PC-9 (cell line): ENCODE data around the gene RAET1L. TPM values are rescaled to one million over a fixed set of nuclear protein-coding genes. Genes with fewer than 3 reads are reported as not detected.

Experiments used
- BruUV-seq: library from RNA; stranded (reverse); fragments of 400-500 nt; replicated peaks from 2 replicates; lab custom pipeline; 2021; lab: Mats Ljungman, UMichigan
- CTCF ChIA-PET: fragments of 300-600 bp; sonication (Branson Sonifier 250); formaldehyde crosslinking; loops from one replicate; lab custom pipeline; 2022; ENCODE audit warnings: antibody characterized with exemption; lab: Charles Lee
- POLR2A ChIA-PET: fragments of 300-600 bp; sonication (Branson Sonifier 250); formaldehyde crosslinking; loops from one replicate; lab custom pipeline; 2022; ENCODE audit warnings: antibody characterized with exemption; ENCODE audit not compliant: unreplicated experiment; lab: Charles Lee
- DNase-seq, 2 experiments: peaks; one replicate each; pipeline versions ENCODE4 v3.0.0 to v3.0.0-alpha.2; 2015 to 2022; ENCODE audit warnings: mixed read lengths in 1 of 2
- H2AFZ ChIP-seq: fragments of 200-600 bp; sonication (generic); 2 replicates; pipeline ENCODE4 v1.8.1; 2017; ENCODE audit warnings: antibody characterized with exemption
- H3F3A ChIP-seq: fragments of 200-600 bp; sonication (generic); 2 replicates; pipeline ENCODE4 v1.8.1; 2017; ENCODE audit warnings: antibody characterized with exemption, mild to moderate bottlenecking, low read depth; ENCODE audit not compliant: insufficient read depth
- H3K27ac ChIP-seq: fragments of 200-600 bp; sonication (generic); 2 replicates; pipeline ENCODE4 v1.6.1; 2016; ENCODE audit warnings: mixed run types
- H3K27me3 ChIP-seq: fragments of 200-600 bp; sonication (generic); 2 replicates; pipeline ENCODE4 v1.6.1; 2016; ENCODE audit warnings: low read depth, mixed run types; ENCODE audit not compliant: insufficient read depth
- H3K36me3 ChIP-seq: fragments of 200-600 bp; sonication (generic); 2 replicates; pipeline ENCODE4 v1.6.1; 2016; ENCODE audit warnings: low read depth, mixed run types
- H3K4me1 ChIP-seq: fragments of 200-600 bp; sonication (generic); replicated peaks from 2 replicates; pipeline ENCODE4 v1.6.1; 2016; ENCODE audit warnings: mixed run types; ENCODE audit not compliant: insufficient read depth
- H3K4me2 ChIP-seq: fragments of 200-600 bp; sonication (generic); 2 replicates; pipeline ENCODE4 v1.6.1; 2017; ENCODE audit warnings: mixed run types
- H3K4me3 ChIP-seq: fragments of 200-600 bp; sonication (generic); 2 replicates; pipeline ENCODE4 v1.6.1; 2016; ENCODE audit warnings: mixed run types
- H3K79me2 ChIP-seq: fragments of 200-600 bp; sonication (generic); 2 replicates; pipeline ENCODE4 v1.6.1; 2017; ENCODE audit warnings: low read depth, mixed run types
- H3K9me2 ChIP-seq: fragments of 200-600 bp; sonication (generic); 2 replicates; pipeline ENCODE4 v1.8.1; 2017; ENCODE audit warnings: mild to moderate bottlenecking; ENCODE audit not compliant: insufficient read depth
- H3K9me3 ChIP-seq: fragments of 200-600 bp; sonication (generic); 2 replicates; pipeline ENCODE4 v1.8.1; 2016; ENCODE audit warnings: low read depth; ENCODE audit not compliant: insufficient read depth
- H4K20me1 ChIP-seq: fragments of 200-600 bp; sonication (generic); 2 replicates; pipeline ENCODE4 v1.8.1; 2017; ENCODE audit not compliant: insufficient read depth
- EZH2 ChIP-seq: fragments of 200-600 bp; sonication (generic); IDR thresholded peaks from 2 replicates; pipeline ENCODE4 v1.8.0; 2017; ENCODE audit warnings: antibody characterized with exemption, low read depth
- intact Hi-C: fragments of 100-400 bp; cut with micrococcal nuclease; formaldehyde crosslinking; loops from one replicate; pipeline ENCODE4 v1.10.0; 2022; ENCODE audit not compliant: unreplicated experiment
- total RNA-seq: library from RNA; stranded (reverse); gene quantifications from 2 replicates; pipeline ENCODE4 v1.2.3, GENCODE V29; 2021
- TF ChIP-seq, protein P1 (sequence below): fragments of 200-600 bp; sonication (generic); conservative IDR thresholded peaks from 2 replicates; pipeline ENCODE4 v1.6.1; 2017; ENCODE audit warnings: mixed run types, antibody characterized with exemption, mild to moderate bottlenecking, moderate library complexity

Gene RAET1L
- total RNA-seq, 1 experiment from 2014 or later, result 1.2 TPM

DNA sequence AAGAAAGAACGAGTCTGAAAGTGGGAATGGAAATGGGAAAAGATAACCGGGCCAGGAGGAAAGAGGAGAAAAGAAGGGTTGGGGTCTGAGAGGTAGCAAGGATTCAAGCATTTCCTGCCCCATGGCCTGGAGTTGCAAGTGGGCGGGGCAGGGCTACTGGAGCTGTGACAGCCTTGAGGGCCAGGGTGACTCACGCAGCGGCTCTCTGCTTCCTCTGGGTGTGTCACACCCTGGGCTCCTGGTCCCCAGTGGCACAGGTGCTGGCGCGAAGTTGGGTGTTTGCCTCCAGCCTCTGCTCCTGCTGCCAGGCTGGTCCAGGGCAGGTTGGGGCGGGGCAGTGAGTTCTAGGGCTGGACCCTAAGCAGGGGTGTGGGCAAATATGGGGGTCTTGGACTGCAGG lies 46.9 kb upstream of the RAET1L start:
- H3K79me2 ChIP-seq, result no peaks in the 10 kb centered on the region
- peak overlapping the region; percentile 24 for H3K4me2 ChIP-seq
- POLR2A ChIA-PET, result no interaction called here
- H3K4me1 ChIP-seq, result peaks cover 24% of the 10 kb centered on the region
- peak; percentile 83 to 85 for DNase-seq
- no peaks in the 10 kb centered on the region for H3K27me3 ChIP-seq
- H3K27ac ChIP-seq, result peak overlapping the region; percentile 33; the same call in 1 of the 2 replicates
- no peaks in the 10 kb centered on the region for H4K20me1 ChIP-seq
- no peak overlapping the region for H3K4me3 ChIP-seq
- H3F3A ChIP-seq, result peaks cover 25% of the 10 kb centered on the region; the same call in 1 of the 2 replicates
- intact Hi-C loops, result loop anchor here (1.0 to 5.0 kb wide), 3 partner anchors 138 to 325 kb away; no protein-coding TSS in a partner anchor
- H3K9me3 ChIP-seq, result no peaks in the 10 kb centered on the region
- BruUV-seq, result no TSS peak
- no peaks in the 10 kb centered on the region for H3K9me2 ChIP-seq
- no peaks in the 10 kb centered on the region for H3K36me3 ChIP-seq
- no peak overlapping the region for H2AFZ ChIP-seq
- no peak for TF ChIP-seq EZH2
- TF ChIP-seq, protein P1, sequence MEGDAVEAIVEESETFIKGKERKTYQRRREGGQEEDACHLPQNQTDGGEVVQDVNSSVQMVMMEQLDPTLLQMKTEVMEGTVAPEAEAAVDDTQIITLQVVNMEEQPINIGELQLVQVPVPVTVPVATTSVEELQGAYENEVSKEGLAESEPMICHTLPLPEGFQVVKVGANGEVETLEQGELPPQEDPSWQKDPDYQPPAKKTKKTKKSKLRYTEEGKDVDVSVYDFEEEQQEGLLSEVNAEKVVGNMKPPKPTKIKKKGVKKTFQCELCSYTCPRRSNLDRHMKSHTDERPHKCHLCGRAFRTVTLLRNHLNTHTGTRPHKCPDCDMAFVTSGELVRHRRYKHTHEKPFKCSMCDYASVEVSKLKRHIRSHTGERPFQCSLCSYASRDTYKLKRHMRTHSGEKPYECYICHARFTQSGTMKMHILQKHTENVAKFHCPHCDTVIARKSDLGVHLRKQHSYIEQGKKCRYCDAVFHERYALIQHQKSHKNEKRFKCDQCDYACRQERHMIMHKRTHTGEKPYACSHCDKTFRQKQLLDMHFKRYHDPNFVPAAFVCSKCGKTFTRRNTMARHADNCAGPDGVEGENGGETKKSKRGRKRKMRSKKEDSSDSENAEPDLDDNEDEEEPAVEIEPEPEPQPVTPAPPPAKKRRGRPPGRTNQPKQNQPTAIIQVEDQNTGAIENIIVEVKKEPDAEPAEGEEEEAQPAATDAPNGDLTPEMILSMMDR, result no peak
- CTCF ChIA-PET, result interaction anchor here (0.7 kb wide), 1 partner anchor 688 kb away, joined by 4 read pairs; no protein-coding TSS in a partner anchor

DNA sequence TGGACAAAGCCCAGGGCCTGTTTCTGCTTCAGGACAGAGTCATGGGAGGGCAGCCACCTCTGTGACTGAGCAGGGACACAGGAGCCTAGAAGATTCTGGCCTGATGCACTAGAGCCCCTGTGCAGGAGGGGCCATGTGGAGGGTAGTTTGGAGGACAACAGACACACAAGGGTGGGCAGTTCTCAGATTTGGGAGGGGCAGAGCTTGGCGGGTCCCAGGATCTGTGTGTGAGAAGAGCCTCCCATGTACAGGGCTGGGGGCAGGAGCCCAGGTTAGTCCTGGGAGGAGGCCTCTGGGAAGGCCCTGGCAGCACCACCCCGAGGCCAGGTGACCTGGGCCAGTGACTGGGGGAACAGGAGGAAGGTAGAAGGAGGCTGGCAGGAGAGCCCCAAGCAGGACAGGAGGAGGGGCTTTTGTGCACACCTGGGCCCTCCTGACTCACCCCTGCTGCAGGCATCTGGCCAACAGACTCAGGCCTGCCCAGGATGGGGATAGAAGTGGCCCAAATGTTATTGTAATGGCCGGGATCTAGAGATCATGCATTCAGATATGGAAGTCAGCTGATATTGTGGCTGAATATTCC lies 45.0 kb upstream of the RAET1L start:
- Histone ChIP-seq H2AFZ (no peak overlapping the region), H3K4me1 (peaks cover 24% of the 10 kb centered on the region), H3F3A (peaks cover 25% of the 10 kb centered on the region; the same call in 1 of the 2 replicates), H3K36me3 (no peaks in the 10 kb centered on the region), H3K79me2 (no peaks in the 10 kb centered on the region), H3K9me3 (no peaks in the 10 kb centered on the region), H3K4me2 (no peak overlapping the region), H3K9me2 (no peaks in the 10 kb centered on the region), H3K27ac (no peak overlapping the region), H4K20me1 (no peaks in the 10 kb centered on the region), H3K27me3 (no peaks in the 10 kb centered on the region), H3K4me3 (no peak overlapping the region)
- peak in 1 of 2 experiments; percentile 42 for DNase-seq
- intact Hi-C loops, result loop anchor here (2.0 to 5.0 kb wide), 2 partner anchors 327 to 744 kb away; no protein-coding TSS in a partner anchor
- BruUV-seq, result no TSS peak
- POLR2A ChIA-PET, result interaction anchor here (0.6 to 0.8 kb wide), 2 partner anchors 9 to 701 kb away, joined by 5 to 7 read pairs; no protein-coding TSS in a partner anchor
- TF ChIP-seq, protein P1, result no peak
- no peak for TF ChIP-seq EZH2
- CTCF ChIA-PET, result no interaction called here

DNA sequence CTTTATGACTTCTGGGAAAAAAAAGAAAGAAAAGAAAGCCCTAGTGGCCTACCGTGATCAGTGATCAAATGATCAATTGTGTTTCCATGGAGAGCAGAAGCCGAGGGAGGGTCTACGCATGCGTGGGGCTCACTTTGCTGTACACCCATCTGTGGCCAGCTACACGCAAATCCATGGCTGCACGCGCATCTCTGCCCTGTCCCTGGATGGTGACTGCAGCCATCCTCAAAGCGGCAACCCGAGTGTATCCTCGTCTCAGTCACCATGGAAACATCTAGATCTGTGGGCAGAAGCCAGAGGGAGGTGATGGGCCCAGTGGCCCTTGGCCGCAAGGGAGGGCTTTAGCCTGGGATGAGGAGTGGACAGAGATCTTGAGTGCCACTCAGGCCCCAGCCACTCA lies 44.4 kb upstream of the RAET1L start:
- CTCF ChIA-PET, result no interaction called here
- Histone ChIP-seq H3K27me3 (no peaks in the 10 kb centered on the region), H3K9me3 (no peaks in the 10 kb centered on the region), H3K4me3 (no peak overlapping the region), H2AFZ (no peak overlapping the region), H3K36me3 (no peaks in the 10 kb centered on the region), H3K9me2 (no peaks in the 10 kb centered on the region), H3K79me2 (no peaks in the 10 kb centered on the region), H4K20me1 (no peaks in the 10 kb centered on the region), H3K4me2 (no peak overlapping the region), H3F3A (peaks cover 25% of the 10 kb centered on the region; the same call in 1 of the 2 replicates), H3K27ac (no peak overlapping the region), H3K4me1 (peaks cover 24% of the 10 kb centered on the region)
- no TSS peak for BruUV-seq
- TF ChIP-seq EZH2, result no peak
- TF ChIP-seq, protein P1, result no peak
- intact Hi-C loops, result loop anchor here (2.0 to 5.0 kb wide), 4 partner anchors 45 to 745 kb away; partner anchors contain the start of gene RAET1L
- POLR2A ChIA-PET, result no interaction called here
- DNase-seq, result no peak
